Activated gamma-delta T cell (primary cell): Measurements from ENCODE around the gene MAP1B.

Experiments
- DNase-seq: peaks from one replicate; lab custom pipeline; 2025; lab: John Stamatoyannopoulos, UW

MAP1B gene

DNA sequence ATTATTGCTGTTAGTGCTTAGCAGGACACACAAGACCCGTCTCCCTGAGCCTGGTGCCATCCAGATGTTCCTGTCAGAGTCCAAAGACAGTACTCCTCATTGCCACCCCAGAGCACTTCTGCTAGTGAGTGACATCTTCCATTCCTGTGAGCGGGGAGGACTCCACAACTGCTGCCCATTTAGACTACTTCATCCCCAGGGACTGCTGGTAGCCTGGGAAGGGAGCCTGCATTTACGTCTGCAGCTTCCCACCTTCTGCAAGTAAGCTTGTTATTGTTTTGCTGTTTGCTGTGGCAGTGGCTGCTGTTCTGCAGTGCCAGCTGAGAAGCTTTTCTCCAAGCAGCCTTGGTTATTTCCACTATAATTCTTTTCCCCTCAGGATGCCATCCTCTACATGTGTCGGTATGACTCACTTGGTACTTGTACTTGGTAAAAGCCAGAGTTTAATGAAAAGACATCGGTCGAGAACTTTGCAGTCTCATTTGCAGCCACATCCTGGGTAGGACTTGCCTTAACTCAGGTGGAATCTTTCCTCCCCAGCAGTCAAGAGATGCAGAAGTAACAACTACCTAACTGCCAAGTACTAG is 10.6 kb upstream of the MAP1B start:
- DNase-seq = no peak

DNA sequence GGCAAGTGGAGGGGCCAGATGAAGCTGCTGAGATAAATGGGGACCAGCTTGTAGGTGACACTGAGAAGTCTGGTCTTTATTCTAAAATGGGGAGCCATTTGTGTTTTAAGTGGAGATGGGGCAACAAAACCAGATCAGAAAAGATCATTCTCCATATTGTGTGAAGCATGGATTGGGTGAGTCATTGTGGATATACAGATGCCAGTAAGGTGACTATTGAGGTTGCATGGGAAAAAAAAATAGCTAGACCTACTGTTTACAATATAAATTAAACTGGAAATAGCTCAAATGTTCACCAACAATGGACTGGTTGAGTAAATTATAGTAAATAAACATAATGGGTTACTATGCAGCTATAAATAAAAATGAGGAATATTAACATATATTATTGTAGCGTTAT is 5.4 kb upstream of the MAP1B start:
- DNase-seq = no peak

DNA sequence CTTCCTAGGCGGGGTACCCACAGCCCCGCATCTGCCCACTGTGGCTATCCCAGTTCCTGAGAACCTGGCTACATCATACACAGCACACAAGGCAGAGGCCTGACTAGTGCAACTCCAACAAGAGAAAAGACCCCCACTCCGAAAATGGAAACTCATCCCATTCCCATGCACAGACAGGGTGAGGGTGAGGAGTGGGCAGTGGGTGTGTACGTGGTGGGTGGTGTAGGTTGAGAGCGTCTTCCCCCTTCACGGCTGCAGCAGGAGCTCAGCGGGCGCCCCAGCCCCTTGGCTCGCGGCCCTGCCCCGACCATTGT is 501 bp upstream of the MAP1B start:
- no peak for DNase-seq

DNA sequence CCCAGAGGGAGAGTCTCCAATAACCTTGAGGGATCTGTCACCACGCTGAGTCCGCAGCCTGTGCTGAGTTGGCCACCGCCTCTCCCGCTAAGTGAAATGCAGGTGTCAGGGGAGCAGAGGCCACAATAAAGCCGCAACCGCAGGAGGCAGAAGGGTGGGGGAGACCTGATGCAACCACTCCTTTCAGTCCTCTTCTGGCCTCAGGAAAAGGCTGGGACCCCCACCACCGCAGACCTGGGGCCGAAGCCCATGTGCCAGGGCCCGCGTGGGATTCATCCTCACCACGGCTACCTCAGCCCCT is 576 bp downstream of the MAP1B start:
- DNase-seq = no peak

DNA sequence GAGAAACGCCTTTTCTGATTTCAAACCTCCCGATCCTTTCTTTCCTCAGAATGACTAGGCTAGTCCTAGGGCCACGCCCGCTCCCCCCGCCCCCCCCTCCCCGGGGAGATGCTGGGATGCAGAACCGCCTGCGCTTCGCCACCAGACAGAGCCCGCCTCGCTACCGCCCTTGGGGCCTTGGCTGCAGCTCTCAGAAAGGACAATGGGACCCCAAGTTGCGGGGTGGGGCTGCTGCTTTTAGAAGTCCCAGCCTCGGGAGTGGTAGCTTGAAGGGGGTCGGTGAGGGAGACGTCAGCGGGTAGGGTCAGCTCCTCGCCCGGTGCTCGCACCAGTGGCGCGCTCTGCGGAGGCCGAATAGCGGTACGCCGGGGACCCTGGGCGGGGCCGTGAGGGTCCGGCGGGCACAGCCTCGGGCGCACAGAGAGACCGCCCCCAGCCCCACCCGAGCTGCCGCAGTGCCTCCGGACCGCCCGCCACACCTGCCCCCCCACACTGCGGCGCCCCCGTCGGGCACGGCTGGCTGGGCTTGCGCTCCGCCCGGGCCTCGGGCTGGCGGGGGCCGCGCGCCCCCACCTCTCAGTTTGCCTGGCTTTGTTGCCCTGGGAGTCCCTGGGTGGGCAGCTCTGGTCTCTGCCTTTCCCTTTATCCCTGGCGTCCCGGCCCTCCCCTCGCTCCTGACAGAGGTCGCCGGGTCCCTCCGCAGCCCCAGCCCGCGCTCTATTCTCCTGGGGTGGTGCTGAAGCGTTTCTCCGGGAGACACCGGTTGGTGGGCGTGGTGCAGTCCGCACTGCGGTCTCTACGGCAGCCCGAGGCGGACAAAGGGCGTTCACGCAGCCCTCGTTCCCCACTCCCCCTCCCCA is 1.2 kb downstream of the MAP1B start:
- peak; percentile 4 for DNase-seq

DNA sequence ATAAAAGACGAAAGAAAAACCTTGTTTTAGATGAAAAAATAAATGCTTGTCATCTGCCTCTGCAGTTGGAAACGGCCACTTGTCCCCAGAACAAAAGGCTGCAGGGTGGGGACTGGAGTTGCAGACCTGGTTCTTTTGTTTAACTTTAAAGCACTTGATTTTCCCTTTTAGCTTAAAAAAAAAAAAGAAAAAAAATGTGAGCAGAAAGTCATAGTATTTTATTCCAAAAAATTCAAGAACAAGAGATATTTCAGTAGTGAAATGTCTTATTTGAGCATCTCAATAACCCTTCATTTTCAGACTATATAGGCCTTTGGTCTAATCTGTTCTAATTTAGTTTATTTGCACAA is 1.8 kb downstream of the MAP1B start:
- DNase-seq = no peak

DNA sequence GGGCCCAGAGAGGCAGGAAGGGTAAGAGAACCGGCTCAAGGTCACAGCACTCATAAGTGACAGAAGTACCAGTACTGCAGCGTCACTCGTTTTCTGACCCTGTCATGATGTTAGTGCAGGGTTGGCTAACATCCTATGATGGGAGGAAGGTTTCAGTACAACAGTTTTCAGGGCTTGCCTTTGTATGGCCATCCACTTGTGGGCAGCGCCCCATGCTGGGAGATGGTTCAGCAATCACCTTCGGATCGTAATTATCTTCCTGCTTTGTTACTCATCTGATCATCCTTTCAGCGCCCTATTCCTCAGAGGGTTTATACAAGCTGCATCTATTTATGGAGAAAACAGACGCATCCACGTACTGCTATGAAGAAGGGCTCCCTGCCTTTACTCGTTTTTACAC is 2.4 kb downstream of the MAP1B start:
- DNase-seq = no peak

DNA sequence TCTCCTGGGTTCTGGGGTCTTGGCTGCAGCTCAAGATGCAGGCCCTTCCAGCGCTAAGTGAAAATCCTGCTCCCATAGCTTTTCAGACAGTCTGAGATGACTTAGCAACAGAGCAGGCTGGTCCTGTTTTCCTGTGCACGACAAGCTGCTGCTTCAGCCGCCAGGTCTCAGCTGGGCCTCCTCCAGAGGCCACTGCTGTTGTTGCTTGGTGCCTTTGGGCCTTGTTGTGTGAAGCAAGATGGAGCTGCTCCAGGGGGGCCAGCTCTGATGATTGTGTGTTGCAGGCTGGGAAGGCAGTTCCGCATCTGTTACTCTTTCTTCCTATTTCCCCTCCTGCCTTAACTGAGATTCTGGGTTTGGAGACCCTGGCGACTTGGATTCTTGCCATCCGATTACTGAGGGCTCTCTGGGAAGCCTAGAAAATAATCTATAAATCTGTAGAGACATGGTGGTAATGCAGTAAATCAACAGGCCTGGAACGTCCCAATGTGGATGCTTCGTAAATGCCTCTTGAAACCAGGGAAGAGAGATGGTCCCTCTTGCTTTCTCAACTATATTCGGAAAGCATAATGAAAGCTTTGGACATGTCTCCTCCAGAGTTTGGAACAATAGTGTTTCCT is 3.2 kb downstream of the MAP1B start:
- no peak for DNase-seq

DNA sequence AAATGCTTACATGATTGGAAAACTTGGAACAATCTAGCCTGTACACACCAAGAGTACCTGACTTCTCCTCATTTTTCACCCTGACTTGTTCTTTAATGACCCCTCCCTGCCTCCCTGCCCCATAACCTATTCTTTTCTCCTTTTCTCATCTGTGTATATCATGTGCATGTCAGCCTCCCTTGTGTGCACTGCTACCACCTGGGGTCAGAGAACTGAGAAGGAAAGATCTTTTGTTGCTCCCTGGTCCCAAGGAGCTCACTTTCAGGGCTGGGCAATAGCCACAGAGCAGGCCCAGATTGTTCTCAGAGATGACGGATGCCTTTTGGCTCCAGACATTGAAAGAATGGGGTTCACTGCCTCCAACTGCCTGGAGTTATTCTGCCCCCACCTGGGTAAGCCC is 5.1 kb downstream of the MAP1B start:
- DNase-seq = no peak

DNA sequence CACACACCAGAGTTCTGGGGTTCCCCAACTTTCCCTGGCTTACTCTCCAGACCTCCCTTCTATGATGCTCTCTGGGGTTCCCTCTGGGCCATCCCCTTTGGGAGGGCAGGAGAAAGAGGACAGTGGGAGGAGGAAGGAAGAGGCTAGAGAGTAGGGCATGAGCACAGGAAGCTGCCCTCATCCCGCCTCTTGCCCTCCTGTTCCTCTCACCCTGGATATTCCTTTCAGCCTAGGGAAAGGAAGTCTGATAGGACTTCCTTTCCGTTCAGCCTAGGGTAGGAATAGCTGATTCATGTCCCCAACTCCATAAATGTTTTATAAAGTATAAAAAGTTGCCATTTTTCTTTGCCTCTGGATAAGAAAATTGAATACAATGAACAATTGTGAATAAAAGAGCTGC is 7.4 kb downstream of the MAP1B start:
- DNase-seq = no peak

DNA sequence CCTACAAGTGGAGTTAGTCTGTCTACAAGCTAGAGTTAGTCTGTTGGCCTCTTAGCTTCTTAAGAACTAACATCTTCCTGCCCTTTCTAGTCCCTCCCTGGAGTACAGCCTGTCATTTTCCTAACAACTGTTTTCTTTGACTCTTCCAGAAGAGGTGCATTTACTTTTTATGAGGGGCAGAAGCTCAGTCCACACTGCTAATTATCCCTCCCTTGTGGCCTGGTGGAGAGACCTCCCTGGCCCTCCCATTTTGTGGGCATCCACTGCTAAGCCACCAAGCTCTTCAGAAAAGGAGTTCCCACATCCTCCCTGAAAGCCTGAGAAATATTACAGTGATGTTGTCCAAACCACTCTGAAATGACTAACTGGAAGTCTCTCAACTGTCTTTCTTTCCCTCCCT is 8.0 kb downstream of the MAP1B start:
- no peak for DNase-seq

DNA sequence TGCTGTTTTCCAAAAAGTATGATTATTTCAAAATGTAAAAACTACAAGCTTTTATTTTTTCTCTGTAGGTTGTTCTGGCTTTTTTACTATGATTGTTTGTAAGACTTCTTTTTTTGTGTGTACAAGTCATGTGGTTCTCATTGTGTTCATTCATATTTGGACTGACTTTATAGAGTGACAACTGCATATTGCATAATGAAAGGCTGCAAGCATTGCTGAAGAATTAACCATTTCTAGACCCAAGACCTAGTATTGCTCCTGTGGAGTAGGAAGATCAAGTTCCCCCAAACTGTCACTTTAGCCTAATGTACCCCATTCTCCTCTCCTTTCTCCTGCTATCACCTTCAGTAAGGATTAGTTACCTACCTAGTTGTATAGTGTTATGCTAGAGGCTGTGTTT is 10.0 kb downstream of the MAP1B start:
- DNase-seq = no peak

DNA sequence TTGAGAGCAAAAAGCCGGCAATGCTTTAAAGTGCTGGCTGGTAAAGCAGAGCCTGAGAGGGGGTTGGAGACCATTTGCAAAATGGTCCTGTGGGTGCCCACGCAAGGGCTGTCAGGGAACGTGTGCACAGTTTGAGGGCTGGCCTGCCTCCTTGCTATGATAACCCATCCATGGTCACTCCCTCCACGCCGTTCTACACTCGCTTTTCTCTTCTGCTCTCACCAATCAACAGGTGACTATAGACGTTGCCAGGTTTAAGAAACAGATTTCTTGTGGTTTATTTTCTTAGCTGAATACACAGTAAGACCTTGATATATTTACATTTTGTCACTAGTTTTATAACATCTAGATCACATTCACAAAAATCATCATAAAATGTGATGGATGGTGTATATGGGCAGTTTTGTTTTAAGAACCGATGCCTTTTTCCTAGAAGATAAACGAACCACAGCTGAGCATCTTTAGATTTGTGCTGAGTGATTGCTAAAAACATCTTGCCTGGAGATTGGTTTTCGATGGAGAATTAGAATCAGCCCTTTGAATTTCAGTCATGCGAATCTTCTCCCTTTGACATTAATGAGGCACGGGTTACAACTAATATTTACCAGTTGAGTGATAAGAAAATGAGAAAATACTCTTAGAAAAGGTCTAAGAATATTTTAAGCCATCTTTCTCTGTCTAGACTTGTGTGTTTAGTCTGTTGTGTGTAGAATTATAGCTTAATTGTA is 13.9 kb downstream of the MAP1B start:
- no peak for DNase-seq

DNA sequence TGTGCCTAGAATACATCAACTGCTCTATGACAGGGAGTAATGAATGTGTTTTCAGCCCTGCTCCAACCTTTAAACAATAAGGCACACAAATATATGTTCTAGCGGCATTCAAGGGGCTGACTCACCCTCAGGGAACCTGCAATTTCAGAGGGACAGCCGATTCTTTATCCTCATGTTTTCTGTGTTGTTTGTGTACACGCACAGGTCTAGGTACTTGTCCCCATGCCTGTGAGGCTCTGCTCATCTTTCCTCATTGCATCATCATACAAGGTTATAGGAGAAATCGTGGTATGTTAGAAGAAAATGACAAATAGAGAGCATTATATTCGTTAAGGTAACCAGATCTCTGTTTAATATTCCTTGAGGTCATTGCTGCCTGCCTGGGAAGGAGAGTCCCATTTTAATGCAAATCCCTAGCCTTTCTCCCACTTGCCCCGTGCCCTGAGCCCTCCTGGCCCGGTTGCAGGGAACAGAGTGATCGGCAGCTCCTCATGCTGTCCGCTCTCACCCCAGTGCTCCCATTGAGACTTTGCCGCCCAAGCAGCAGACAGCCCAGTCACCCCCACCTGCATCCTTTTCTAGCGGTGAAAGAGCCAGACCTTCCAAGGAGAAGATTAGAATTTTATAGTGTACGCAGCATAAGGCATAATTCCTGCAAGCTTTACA is 14.6 kb downstream of the MAP1B start:
- no peak for DNase-seq

DNA sequence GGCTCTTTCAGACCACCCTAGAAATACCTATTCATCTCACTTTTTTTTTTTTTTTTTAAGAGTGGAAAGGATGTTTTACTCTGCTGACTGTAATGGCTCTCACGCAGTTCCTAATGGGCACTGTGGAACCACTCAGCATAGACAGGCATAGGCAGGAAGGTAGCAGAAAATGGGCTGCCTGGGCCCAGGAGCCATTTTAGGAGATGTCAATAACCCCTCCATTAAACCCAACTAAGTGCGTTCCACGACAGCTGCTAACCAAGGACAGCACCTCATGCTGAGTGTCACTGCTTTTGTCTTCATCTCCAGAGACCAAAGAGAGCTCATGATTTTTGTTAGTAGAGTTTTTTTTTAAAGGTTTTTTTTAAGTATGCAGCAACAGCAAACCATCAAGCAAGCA is 15.3 kb downstream of the MAP1B start:
- no peak for DNase-seq

DNA sequence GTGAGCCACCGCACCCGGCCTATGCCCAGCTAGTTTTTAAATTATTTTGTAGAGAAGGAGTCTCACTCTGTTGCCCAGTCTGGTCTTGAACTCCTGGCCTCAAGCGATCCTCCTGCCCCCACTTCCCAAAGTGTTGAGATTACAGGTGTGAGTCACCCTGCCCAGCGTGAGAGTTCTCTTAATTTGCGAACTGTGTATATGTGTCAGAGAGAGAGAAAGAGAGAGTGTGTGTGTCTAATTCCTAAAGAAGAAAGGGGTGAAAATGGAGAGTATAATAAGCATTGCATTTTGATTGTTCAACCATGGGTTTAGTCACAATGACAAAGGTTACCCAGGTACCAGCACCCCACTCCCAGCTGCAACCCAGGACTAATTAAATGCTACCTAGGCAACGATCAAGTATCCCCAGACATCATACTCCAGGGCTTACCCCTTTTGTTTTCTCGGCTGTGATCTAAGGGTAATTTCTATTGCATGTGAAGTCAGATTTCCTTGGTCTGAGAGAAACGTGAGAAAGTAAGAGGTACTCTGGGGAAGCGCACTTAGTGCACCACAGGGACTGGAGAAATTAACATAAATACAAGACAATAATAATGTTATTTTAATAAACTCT is 16.6 kb downstream of the MAP1B start:
- no peak for DNase-seq

DNA sequence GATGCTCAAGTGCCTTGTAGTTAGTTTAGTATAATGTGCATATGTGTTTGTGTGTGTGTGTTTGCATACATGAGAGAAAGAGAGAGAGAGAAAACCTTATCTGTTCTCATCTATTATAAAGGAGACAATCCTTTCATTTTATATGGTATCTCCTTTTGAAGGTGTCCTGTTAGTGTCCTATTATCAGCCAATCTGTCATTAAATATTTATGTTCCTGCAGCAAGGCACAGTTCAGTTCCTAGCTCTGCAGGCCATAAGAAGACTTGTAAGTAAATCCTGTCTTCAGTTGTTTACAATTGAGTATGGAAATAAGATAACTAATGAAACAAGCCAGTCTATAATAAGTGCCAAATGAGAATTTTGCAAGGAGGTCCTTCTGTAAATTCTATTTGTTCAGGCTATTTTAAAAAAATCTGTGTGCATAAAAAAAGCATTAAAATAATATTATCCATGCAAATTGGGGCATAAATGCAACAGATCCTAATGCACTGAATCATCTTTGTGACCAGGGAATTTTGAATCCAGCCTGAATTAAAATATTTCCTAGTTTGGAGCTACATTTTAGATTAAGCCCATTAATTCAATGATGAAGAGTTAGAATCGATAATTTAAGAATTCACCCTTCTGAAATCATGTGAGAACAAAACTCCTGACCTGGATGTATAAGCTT is 18.1 kb downstream of the MAP1B start:
- DNase-seq = no peak

DNA sequence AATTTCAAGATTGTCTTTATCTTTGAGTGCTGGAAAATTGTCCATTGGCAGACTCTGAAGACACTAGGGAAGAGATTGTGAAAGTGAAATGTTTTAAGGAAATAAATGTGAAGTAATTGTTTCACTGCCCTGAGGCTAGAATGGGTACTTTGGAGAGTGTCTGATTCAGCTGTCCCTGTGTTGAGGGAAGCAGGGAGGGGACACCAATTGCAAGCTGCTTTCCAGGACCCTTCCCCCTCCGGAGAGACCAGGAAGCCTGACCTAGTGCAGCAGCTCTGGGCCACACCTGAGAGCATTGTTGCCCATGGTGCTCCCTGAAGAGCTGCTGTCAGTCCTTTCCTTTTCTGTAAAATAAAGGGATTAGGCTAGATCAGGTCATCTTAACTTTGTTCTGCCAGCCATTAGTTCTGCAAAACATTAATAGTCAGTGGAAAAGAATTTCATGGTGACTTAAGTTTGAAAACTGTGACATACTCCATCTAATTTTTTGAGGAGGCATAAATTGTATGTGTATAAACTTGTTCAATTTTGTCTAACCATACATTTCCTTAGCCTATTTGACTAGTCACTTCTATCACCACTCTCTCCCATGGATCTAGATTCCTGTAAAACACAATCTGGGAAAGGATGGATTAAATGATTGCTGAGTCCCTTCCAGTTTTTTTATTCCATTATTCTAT is 18.8 kb downstream of the MAP1B start:
- DNase-seq = no peak

DNA sequence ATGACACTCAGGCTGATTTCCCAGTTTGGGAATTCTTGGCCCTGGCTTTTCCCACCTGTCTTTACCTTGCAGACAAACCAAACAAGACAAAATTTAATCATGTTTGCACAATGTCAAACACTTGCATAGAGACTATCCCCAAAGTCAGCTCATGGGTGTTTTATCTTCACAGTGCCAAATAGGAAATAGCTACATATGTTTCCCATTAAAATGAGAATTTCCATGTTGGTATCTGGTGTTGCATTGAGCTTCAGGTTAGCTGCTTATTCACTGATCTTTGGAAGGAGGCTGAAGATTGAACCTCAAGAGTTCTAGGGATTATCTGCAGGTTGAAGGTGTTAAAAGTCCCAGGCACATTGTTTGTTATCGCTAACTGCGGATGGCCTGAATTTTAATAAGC is 19.5 kb downstream of the MAP1B start:
- DNase-seq = no peak

DNA sequence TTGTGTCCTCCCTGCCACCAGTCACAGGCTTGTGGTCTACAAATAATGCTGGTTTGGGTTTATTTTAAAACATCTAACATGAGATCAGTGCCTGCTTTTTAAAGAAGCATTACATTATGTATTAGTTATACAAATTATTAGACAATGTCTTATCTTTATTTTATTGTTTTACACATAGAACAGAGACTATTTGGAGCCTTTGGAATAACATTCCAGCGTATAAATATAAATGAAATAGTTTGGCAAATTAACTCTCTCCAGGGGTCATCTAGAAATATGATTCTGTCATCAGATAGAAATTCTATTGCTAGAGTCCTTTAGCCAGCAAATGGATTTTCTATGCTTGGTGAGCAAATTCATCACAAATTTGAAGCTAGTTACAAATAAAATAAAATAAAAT is 22.4 kb downstream of the MAP1B start:
- no peak for DNase-seq

DNA sequence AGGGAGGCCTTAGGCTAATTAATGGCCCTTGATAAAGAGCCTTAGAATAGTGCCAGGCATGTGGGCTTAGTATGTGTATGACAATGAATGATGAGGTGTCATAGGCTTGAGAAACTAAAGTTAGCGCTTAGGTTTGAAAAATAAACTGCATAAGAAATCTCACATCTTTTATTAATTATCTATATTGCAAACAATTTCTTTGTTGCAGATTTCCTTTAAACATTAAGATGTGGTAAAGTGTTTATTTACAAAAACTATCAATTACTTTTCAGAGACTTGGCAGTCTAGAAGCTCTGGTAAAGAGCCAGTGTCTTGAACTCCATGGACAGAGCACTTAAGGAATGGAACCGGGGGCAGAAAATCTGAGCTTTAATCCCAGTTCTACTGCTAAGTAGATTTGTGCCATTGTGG is 23.1 kb downstream of the MAP1B start:
- DNase-seq = no peak
